ENCODE data around the gene AHNAK2.

DNA sequence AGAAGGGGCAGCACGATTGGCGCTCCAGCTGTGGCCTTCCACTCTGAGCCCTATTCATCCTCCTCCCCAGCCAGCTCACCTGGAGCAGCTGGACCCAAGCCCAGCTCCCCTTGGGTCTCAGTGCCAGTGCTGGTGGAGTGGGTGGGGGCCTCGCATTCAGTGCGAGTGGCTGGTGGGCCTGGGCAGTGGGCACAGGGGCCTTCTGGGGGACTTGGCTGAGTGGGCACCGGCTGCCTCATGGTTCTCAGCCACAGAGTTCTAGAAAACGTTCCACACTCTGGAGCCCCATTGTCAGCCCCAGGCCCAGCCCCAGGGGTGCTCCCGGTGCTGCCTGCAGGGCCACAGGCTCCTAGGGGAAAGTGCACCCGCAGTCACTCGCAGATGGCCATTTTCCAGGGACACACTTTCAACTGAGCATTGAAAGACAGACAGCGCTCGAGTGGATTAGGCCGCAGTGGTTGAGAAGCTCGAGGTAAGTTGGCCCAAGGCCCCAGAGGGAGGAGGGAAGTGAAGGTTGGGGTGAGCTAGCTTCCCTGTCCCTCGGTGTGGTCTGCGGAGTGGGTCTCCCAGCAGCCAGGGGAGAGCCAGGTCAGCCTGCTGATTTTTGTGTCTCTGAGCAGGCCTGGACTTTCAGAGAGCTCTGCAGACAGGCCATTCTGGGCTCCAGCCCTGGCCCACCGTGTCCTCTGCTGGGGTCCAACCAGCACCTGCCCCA, 11.2 kb upstream of the AHNAK2 start:
- TF ChIP-seq, protein P1, sequence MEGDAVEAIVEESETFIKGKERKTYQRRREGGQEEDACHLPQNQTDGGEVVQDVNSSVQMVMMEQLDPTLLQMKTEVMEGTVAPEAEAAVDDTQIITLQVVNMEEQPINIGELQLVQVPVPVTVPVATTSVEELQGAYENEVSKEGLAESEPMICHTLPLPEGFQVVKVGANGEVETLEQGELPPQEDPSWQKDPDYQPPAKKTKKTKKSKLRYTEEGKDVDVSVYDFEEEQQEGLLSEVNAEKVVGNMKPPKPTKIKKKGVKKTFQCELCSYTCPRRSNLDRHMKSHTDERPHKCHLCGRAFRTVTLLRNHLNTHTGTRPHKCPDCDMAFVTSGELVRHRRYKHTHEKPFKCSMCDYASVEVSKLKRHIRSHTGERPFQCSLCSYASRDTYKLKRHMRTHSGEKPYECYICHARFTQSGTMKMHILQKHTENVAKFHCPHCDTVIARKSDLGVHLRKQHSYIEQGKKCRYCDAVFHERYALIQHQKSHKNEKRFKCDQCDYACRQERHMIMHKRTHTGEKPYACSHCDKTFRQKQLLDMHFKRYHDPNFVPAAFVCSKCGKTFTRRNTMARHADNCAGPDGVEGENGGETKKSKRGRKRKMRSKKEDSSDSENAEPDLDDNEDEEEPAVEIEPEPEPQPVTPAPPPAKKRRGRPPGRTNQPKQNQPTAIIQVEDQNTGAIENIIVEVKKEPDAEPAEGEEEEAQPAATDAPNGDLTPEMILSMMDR (IDR thresholded peaks at IDR 0.05): no peak
- TF ChIP-seq POLR2A (IDR thresholded peaks at IDR 0.05): no peak

Data from Peyer's patch (tissue), 4 donors.